Trophoblast cell (in vitro differentiated cells and primary cell): ENCODE measurements around the gene DPYD.

ENCODE experiments used
- DNase-seq, 2 donors: peaks; one replicate each; pipeline ENCODE4 v3.0.0-alpha.2; 2016
- H2AFZ ChIP-seq: 2 replicates; pipeline ENCODE4 v1.6.1; 2013; ENCODE audit warnings: low read length, moderate library complexity, mild to moderate bottlenecking; ENCODE audit not compliant: insufficient read depth, poor library complexity
- H2AK5ac ChIP-seq: 2 replicates; pipeline ENCODE4 v1.6.1; 2013; ENCODE audit warnings: mild to moderate bottlenecking, low read length
- H2BK120ac ChIP-seq: 2 replicates; pipeline ENCODE4 v1.6.1; 2013; ENCODE audit warnings: low read length, mild to moderate bottlenecking, moderate library complexity; ENCODE audit not compliant: insufficient read depth, poor library complexity
- H2BK12ac ChIP-seq: 2 replicates; pipeline ENCODE4 v1.6.1; 2013; ENCODE audit warnings: mild to moderate bottlenecking, low read length, moderate library complexity
- H2BK5ac ChIP-seq: 2 replicates; pipeline ENCODE4 v1.6.1; 2013; ENCODE audit warnings: low read length, low read depth, moderate library complexity, mild to moderate bottlenecking; ENCODE audit not compliant: poor library complexity
- H3K14ac ChIP-seq: 2 replicates; pipeline ENCODE4 v1.6.1; 2013; ENCODE audit warnings: mild to moderate bottlenecking, low read length
- H3K18ac ChIP-seq: 2 replicates; pipeline ENCODE4 v1.6.1; 2013; ENCODE audit warnings: mild to moderate bottlenecking, low read length
- H3K23ac ChIP-seq: 2 replicates; pipeline ENCODE4 v1.6.1; 2013; ENCODE audit warnings: low read length
- H3K27ac ChIP-seq: 2 replicates; pipeline ENCODE4 v1.5.1; 2013; ENCODE audit warnings: low read depth, mild to moderate bottlenecking, inconsistent platforms, low read length, moderate library complexity
- H3K27me3 ChIP-seq: 2 replicates; pipeline ENCODE4 v1.6.1; 2013; ENCODE audit warnings: inconsistent platforms, mild to moderate bottlenecking, low read length, moderate library complexity; ENCODE audit not compliant: insufficient read depth
- H3K36me3 ChIP-seq, 2 experiments: 1 replicate in 1 of 2; 2 replicates in 1 of 2; pipeline ENCODE4 v1.6.1; 2013; ENCODE audit warnings: low read length in 2 of 2, mild to moderate bottlenecking in 2 of 2, moderate library complexity in 1 of 2; ENCODE audit not compliant: insufficient read depth in 2 of 2, control insufficient read depth in 1 of 2
- H3K4ac ChIP-seq: 2 replicates; pipeline ENCODE4 v1.6.1; 2013; ENCODE audit warnings: low read depth, mild to moderate bottlenecking, low read length, moderate library complexity
- H3K4me1 ChIP-seq, 2 experiments: 1 replicate in 1 of 2; 2 replicates in 1 of 2; pipeline ENCODE4 v1.6.1; 2013; ENCODE audit warnings: low read length in 2 of 2, mild to moderate bottlenecking in 2 of 2, moderate library complexity in 1 of 2; ENCODE audit not compliant: insufficient read depth in 2 of 2, control insufficient read depth in 1 of 2
- H3K4me2 ChIP-seq: 2 replicates; pipeline ENCODE4 v1.6.1; 2013; ENCODE audit warnings: inconsistent platforms, mild to moderate bottlenecking, low read length, moderate library complexity
- H3K4me3 ChIP-seq: 2 replicates; pipeline ENCODE4 v1.5.1; 2013; ENCODE audit warnings: mild to moderate bottlenecking, low read depth, low read length, inconsistent platforms
- H3K79me1 ChIP-seq: one replicate; pipeline ENCODE4 v1.6.1; 2013; ENCODE audit warnings: low read length
- H3K79me2 ChIP-seq: 2 replicates; pipeline ENCODE4 v1.6.1; 2013; ENCODE audit warnings: low read length, mild to moderate bottlenecking; ENCODE audit not compliant: control insufficient read depth, insufficient read depth, poor library complexity
- H3K9ac ChIP-seq: 2 replicates; pipeline ENCODE4 v1.6.1; 2013; ENCODE audit warnings: mild to moderate bottlenecking, low read length
- H3K9me3 ChIP-seq: 2 replicates; pipeline ENCODE4 v1.6.1; 2013; ENCODE audit warnings: low read depth, mild to moderate bottlenecking, control low read depth, inconsistent platforms, low read length; ENCODE audit not compliant: insufficient read depth
- H4K12ac ChIP-seq: 2 replicates; pipeline ENCODE4 v1.6.1; 2013; ENCODE audit warnings: low read depth, mild to moderate bottlenecking, low read length, moderate library complexity
- H4K8ac ChIP-seq: 2 replicates; pipeline ENCODE4 v1.6.1; 2013; ENCODE audit warnings: low read depth, mild to moderate bottlenecking, low read length, moderate library complexity
- H4K91ac ChIP-seq: one replicate; pipeline ENCODE4 v1.6.1; 2013; ENCODE audit warnings: low read depth, mild to moderate bottlenecking, low read length, moderate library complexity
- WGBS: extraction: QIAGEN DNeasy Blood & Tissue Kit; methylation state at CpG from one replicate; pipeline ENCODE4 v1.1.7; 2013; ENCODE audit warnings: missing lambda C conversion rate; ENCODE audit not compliant: insufficient read length, insufficient coverage; ENCODE audit errors: extremely low coverage; 5-methylcytosine and 5-hydroxymethylcytosine counted together

Gene DPYD

GRCh38 chr1:97078872-97079271 lies 842.0 kb downstream of the DPYD start:
- DNase-seq: no peak
- H2AFZ ChIP-seq: no peak overlapping the region
- H3K23ac ChIP-seq: no peak overlapping the region
- H3K4me2 ChIP-seq: no peak overlapping the region
- no peaks in the 10 kb centered on the region for H3K9me3 ChIP-seq
- no peak overlapping the region for H2BK5ac ChIP-seq
- no peaks in the 10 kb centered on the region for H3K79me1 ChIP-seq
- no peak overlapping the region for H3K18ac ChIP-seq
- no peaks in the 10 kb centered on the region for H3K27me3 ChIP-seq
- no peak overlapping the region for H2BK12ac ChIP-seq
- H3K4ac ChIP-seq: no peak overlapping the region
- no peak overlapping the region for H2AK5ac ChIP-seq
- no peak overlapping the region for H3K9ac ChIP-seq
- no peak overlapping the region for H4K91ac ChIP-seq
- H3K4me1 ChIP-seq: no peaks in the 10 kb centered on the region
- no peak overlapping the region for H3K27ac ChIP-seq
- no peak overlapping the region for H4K12ac ChIP-seq
- H3K79me2 ChIP-seq: no peaks in the 10 kb centered on the region
- H2BK120ac ChIP-seq: no peak overlapping the region
- H4K8ac ChIP-seq: no peak overlapping the region
- no peaks in the 10 kb centered on the region for H3K36me3 ChIP-seq
- no peak overlapping the region for H3K4me3 ChIP-seq
- H3K14ac ChIP-seq: no peak overlapping the region
- WGBS: no CpG with 5 or more reads among the region's 6 CpGs

- Histone ChIP-seq H3K18ac (no peak overlapping the region), H3K14ac (no peak overlapping the region), H3K23ac (no peak overlapping the region), H3K36me3 (no peaks in the 10 kb centered on the region), H3K9me3 (no peaks in the 10 kb centered on the region), H4K91ac (no peak overlapping the region), H4K12ac (no peak overlapping the region), H2BK5ac (no peak overlapping the region), H2BK12ac (no peak overlapping the region), H3K4me2 (no peak overlapping the region), H3K27ac (no peak overlapping the region), H4K8ac (no peak overlapping the region), H2AK5ac (no peak overlapping the region), H3K79me1 (no peaks in the 10 kb centered on the region), H2AFZ (no peak overlapping the region), H3K4ac (no peak overlapping the region), H3K79me2 (no peaks in the 10 kb centered on the region), H3K9ac (no peak overlapping the region), H3K4me3 (no peak overlapping the region), H3K4me1 (no peaks in the 10 kb centered on the region), H2BK120ac (no peak overlapping the region), H3K27me3 (no peaks in the 10 kb centered on the region)
- DNase-seq: no peak
- whole genome bisulfite sequencing: no CpG with 5 or more reads among the region's 2 CpGs
Measured at GRCh38 chr1:97077221-97077620, 843.6 kb downstream of the DPYD start.

- Histone ChIP-seq H3K9me3 (no peaks in the 10 kb centered on the region), H3K23ac (no peak overlapping the region), H3K79me1 (no peaks in the 10 kb centered on the region), H2AFZ (no peak overlapping the region), H3K4ac (no peak overlapping the region), H3K9ac (no peak overlapping the region), H2BK12ac (no peak overlapping the region), H3K27ac (no peak overlapping the region), H4K91ac (no peak overlapping the region), H3K14ac (no peak overlapping the region), H3K36me3 (no peaks in the 10 kb centered on the region), H2BK5ac (no peak overlapping the region), H3K18ac (no peak overlapping the region), H3K27me3 (no peaks in the 10 kb centered on the region), H3K79me2 (no peaks in the 10 kb centered on the region), H3K4me2 (no peak overlapping the region), H4K12ac (no peak overlapping the region), H3K4me3 (no peak overlapping the region), H4K8ac (no peak overlapping the region), H2AK5ac (no peak overlapping the region), H3K4me1 (no peaks in the 10 kb centered on the region), H2BK120ac (no peak overlapping the region)
- WGBS: no CpG with 5 or more reads among the region's 2 CpGs
- DNase-seq: peak in 1 of 2 donors; percentile 3
Measured at GRCh38 chr1:97074771-97075170, 846.1 kb downstream of the DPYD start.

- no peak for DNase-seq
- H4K91ac ChIP-seq: no peak overlapping the region
- no CpG with 5 or more reads among the region's 2 CpGs for WGBS
Measured at GRCh38 chr1:97073936-97074335, 846.9 kb downstream of the DPYD start.

More at GRCh38 chr1:97073936-97074335, 846.9 kb downstream of the DPYD start:
- Histone ChIP-seq H3K18ac (no peak overlapping the region), H3K9me3 (no peaks in the 10 kb centered on the region), H3K27ac (no peak overlapping the region), H3K9ac (no peak overlapping the region), H3K27me3 (no peaks in the 10 kb centered on the region), H2BK120ac (no peak overlapping the region), H3K79me2 (no peaks in the 10 kb centered on the region), H2AFZ (no peak overlapping the region), H3K14ac (no peak overlapping the region), H2BK5ac (no peak overlapping the region), H3K4me3 (no peak overlapping the region), H3K79me1 (no peaks in the 10 kb centered on the region), H3K23ac (no peak overlapping the region), H3K36me3 (no peaks in the 10 kb centered on the region), H3K4ac (no peak overlapping the region), H3K4me2 (no peak overlapping the region), H4K12ac (no peak overlapping the region), H2AK5ac (no peak overlapping the region), H2BK12ac (no peak overlapping the region), H3K4me1 (no peaks in the 10 kb centered on the region), H4K8ac (no peak overlapping the region)
